HepG2 (cell line): ENCODE results near the gene C2orf42. TPM values are rescaled to one million over a fixed set of nuclear protein-coding genes. Genes with fewer than 3 reads are reported as not detected.

ENCODE experiments used
- ATAC-seq: fragments of 200-7000 bp; cut with Tn5 transposase; 3 replicates; pipeline ENCODE4 v1.9.1; 2020; ENCODE audit warnings: mild to moderate bottlenecking, moderate library complexity
- BruUV-seq: library from RNA; stranded (reverse); fragments of 400-500 nt; replicated peaks from 2 replicates; lab custom pipeline; 2021; lab: Mats Ljungman, UMichigan
- CTCF ChIA-PET: fragments of 300-600 bp; formaldehyde crosslinking; extraction: SDS; loops from one replicate; lab custom pipeline; 2021; ENCODE audit warnings: low total read pairs, inconsistent platforms, low intra/inter-chr PET ratio; lab: Yijun Ruan, JAX
- POLR2A ChIA-PET: fragments of 350-600 bp; sonication (Branson Sonifier 250); formaldehyde crosslinking; loops from one replicate; lab custom pipeline; 2020; ENCODE audit warnings: antibody characterized with exemption, inconsistent platforms; lab: Yijun Ruan, JAX
- DNase-seq: peaks from one replicate; pipeline ENCODE4 v3.0.0-alpha.2; 2015; ENCODE audit warnings: low spot score
- FAIRE-seq: peaks from 3 replicates; lab custom pipeline; 2011; peaks lifted over from hg19 to GRCh38; lab: Jason Lieb, UNC
- H2AFZ ChIP-seq: one replicate; pipeline ENCODE4 v1.6.1; 2011; ENCODE audit warnings: low read length, inconsistent platforms
- H3K27ac ChIP-seq: fragments of 300-600 bp; 3 replicates; pipeline ENCODE4 v1.8.0; 2011; ENCODE audit warnings: mixed run types, mild to moderate bottlenecking, mixed read lengths, low read length, inconsistent platforms; ENCODE audit not compliant: insufficient read depth; ENCODE audit errors: extremely low read length
- H3K27me3 ChIP-seq, 2 experiments: fragments of 200-600 bp in 1 of 2; 2 replicates in 1 of 2; 3 replicates in 1 of 2; pipeline versions ENCODE4 v1.6.0 to v1.8.0; 2011; ENCODE audit warnings: low read length in 2 of 2, mild to moderate bottlenecking in 2 of 2, moderate library complexity in 2 of 2, inconsistent platforms in 1 of 2; ENCODE audit not compliant: insufficient read depth in 2 of 2, control insufficient read depth in 1 of 2
- H3K36me3 ChIP-seq, 2 experiments: fragments of 200-600 bp in 1 of 2; replicated peaks in 1 of 2; 2 replicates in 1 of 2; 3 replicates in 1 of 2; pipeline versions ENCODE4 v1.5.1 to v1.8.0; 2011; ENCODE audit warnings: low read length in 2 of 2, inconsistent platforms in 1 of 2; ENCODE audit not compliant: insufficient read depth in 2 of 2, control insufficient read depth in 1 of 2
- H3K4me1 ChIP-seq: 2 replicates; pipeline ENCODE4 v1.5.1; 2012; ENCODE audit warnings: low read length, inconsistent platforms; ENCODE audit not compliant: insufficient read depth
- H3K4me2 ChIP-seq: 2 replicates; pipeline ENCODE4 v1.6.0; 2011; ENCODE audit warnings: low read depth, low read length, inconsistent platforms
- H3K4me3 ChIP-seq, 3 experiments: fragments of 200-600 bp in 1 of 3; sonication (generic), shearing (Covaris generic) in 1 of 3; replicated peaks in 1 of 3; 2 replicates each; pipeline ENCODE4 v1.5.1; 2011 to 2016; ENCODE audit warnings: low read length in 3 of 3, inconsistent platforms in 2 of 3, low read depth in 2 of 3, mild to moderate bottlenecking in 2 of 3, control low read depth in 1 of 3, mixed read lengths in 1 of 3; ENCODE audit not compliant: insufficient read depth in 1 of 3
- H3K79me2 ChIP-seq: one replicate; pipeline ENCODE4 v1.6.1; 2011; ENCODE audit warnings: low read length, inconsistent platforms; ENCODE audit not compliant: insufficient read depth
- H3K9ac ChIP-seq: 2 replicates; pipeline ENCODE4 v1.6.0; 2011; ENCODE audit warnings: mild to moderate bottlenecking, low read depth, low read length, inconsistent platforms; ENCODE audit not compliant: insufficient read depth
- H3K9me3 ChIP-seq: 2 replicates; pipeline ENCODE4 v1.5.1; 2012; ENCODE audit warnings: mild to moderate bottlenecking, low read length
- H4K20me1 ChIP-seq: 2 replicates; pipeline ENCODE4 v1.6.0; 2011; ENCODE audit warnings: inconsistent platforms, mild to moderate bottlenecking, low read length, moderate library complexity; ENCODE audit not compliant: insufficient read depth
- E2F2 ChIP-seq: sonication (generic); formaldehyde crosslinking; IDR thresholded peaks from 2 replicates; pipeline ENCODE4 v1.4.0; 2020; ENCODE audit warnings: missing genetic modification reagents, borderline replicate concordance
- ERF ChIP-seq: IDR thresholded peaks from 2 replicates; pipeline ENCODE4 v1.6.1; 2018; ENCODE audit warnings: missing biosample characterization, missing genetic modification reagents
- FOXA1 ChIP-seq, 2 experiments: fragments of 450-650 bp in 1 of 2; sonication (generic) in 1 of 2; formaldehyde crosslinking in 1 of 2; IDR thresholded peaks; 2 replicates each; pipeline versions ENCODE4 v1.4.0 to v1.6.1; 2016 to 2020; ENCODE audit warnings: missing genetic modification reagents in 1 of 2
- GLI4 ChIP-seq: sonication (generic); formaldehyde crosslinking; IDR thresholded peaks from 2 replicates; pipeline ENCODE4 v1.5.1; 2020; ENCODE audit warnings: missing genetic modification reagents, mild to moderate bottlenecking, moderate library complexity, borderline replicate concordance
- HOXA7 ChIP-seq: sonication (generic); formaldehyde crosslinking; IDR thresholded peaks from 2 replicates; pipeline ENCODE4 v1.8.1; 2022; ENCODE audit warnings: mild to moderate bottlenecking, missing genetic modification reagents, moderate library complexity
- JDP2 ChIP-seq: sonication (generic); formaldehyde crosslinking; IDR thresholded peaks from 2 replicates; pipeline ENCODE4 v1.8.1; 2022; ENCODE audit warnings: missing genetic modification reagents, borderline replicate concordance
- MAFG ChIP-seq: sonication (generic); formaldehyde crosslinking; IDR thresholded peaks from 2 replicates; pipeline ENCODE4 v1.5.1; 2020; ENCODE audit warnings: mild to moderate bottlenecking, missing genetic modification reagents
- MLX ChIP-seq: IDR thresholded peaks from 2 replicates; pipeline ENCODE4 v1.6.1; 2016
- SMC3 ChIP-seq: IDR thresholded peaks from 2 replicates; pipeline ENCODE4 v1.6.1; 2011; ENCODE audit warnings: low read length, improper control_type of control experiment
- SRSF9 ChIP-seq: fragments of 200-400 bp; formaldehyde crosslinking; IDR thresholded peaks from 2 replicates; pipeline ENCODE4 v1.6.1; 2018; ENCODE audit warnings: borderline replicate concordance, mild to moderate bottlenecking, low read depth, low read length; ENCODE audit not compliant: insufficient read depth, poor library complexity, severe bottlenecking
- ZBTB1 ChIP-seq: sonication (generic); formaldehyde crosslinking; IDR thresholded peaks from 2 replicates; pipeline ENCODE4 v1.4.0; 2020; ENCODE audit warnings: missing genetic modification reagents, borderline replicate concordance
- ZNF34 ChIP-seq: sonication (generic); formaldehyde crosslinking; IDR thresholded peaks from 2 replicates; pipeline ENCODE4 v1.4.0; 2020; ENCODE audit warnings: mild to moderate bottlenecking, missing genetic modification reagents, borderline replicate concordance
- ZNF746 ChIP-seq: sonication (generic); formaldehyde crosslinking; IDR thresholded peaks from 2 replicates; pipeline ENCODE4 v1.8.0; 2022; ENCODE audit warnings: mild to moderate bottlenecking, missing genetic modification reagents
- WGBS: methylation state at CpG from one replicate; pipeline ENCODE4 v1.1.6; 2017; ENCODE audit warnings: low lambda C conversion rate; 5-methylcytosine and 5-hydroxymethylcytosine counted together
- in situ Hi-C: cut with HindIII; loops from 2 replicates; pipeline ENCODE4 v1.10.0; 2017; ENCODE audit warnings: low pct_unique_long_range_greater_than_20kb; ENCODE audit not compliant: extremely low pct_ligation_motif_present
- intact Hi-C: fragments of 100-400 bp; cut with micrococcal nuclease; formaldehyde crosslinking; loops from one replicate; pipeline ENCODE4 v1.10.0; 2022; ENCODE audit not compliant: unreplicated experiment
- polyA plus RNA-seq, 8 experiments: library from polyadenylated mRNA; depleted of rRNA in 3 of 8; stranded (reverse) in 7 of 8; unstranded in 1 of 8; fragments of >200 nt; fragmentation: Illumina TruSeq in 4 of 8; extraction: Trizol in 4 of 8; gene quantifications; 2 replicates each; pipeline versions ENCODE4 v1.2.1 to v1.2.3, GENCODE V29; 2011 to 2016; ENCODE audit warnings: low read depth in 4 of 8, missing spikeins in 1 of 8, mixed read lengths in 1 of 8; ENCODE audit not compliant: insufficient read depth in 1 of 8
- total RNA-seq, 5 experiments: library from RNA; depleted of rRNA; stranded (reverse); fragments of >200 nt; fragmentation: Illumina TruSeq; extraction: Trizol; gene quantifications; 2 replicates each; pipeline ENCODE4 v1.2.3, GENCODE V29; 2016; ENCODE audit warnings: low read depth in 1 of 5

The C2orf42 gene
- total and polyA plus RNA-seq, 2 of the 13 experiments (the other 11 are each of a cell fraction or from before 2014, with no cell fraction given) = 9.3 to 9.9 TPM

GRCh38 chr2:70123051-70123828 is 67.6 kb downstream of the C2orf42 start:
- Histone ChIP-seq H3K36me3 (no peaks in the 10 kb centered on the region), H3K27ac (no peak overlapping the region), H3K9ac (no peak overlapping the region), H2AFZ (no peak overlapping the region), H3K27me3 (no peaks in the 10 kb centered on the region), H3K4me2 (no peak overlapping the region), H3K79me2 (no peaks in the 10 kb centered on the region), H3K4me1 (peaks cover 64% of the 10 kb centered on the region), H4K20me1 (no peaks in the 10 kb centered on the region), H3K4me3 (no peak overlapping the region), H3K9me3 (no peaks in the 10 kb centered on the region)
- in situ Hi-C loops (no loop called here), intact Hi-C loops (no loop called here)
- 95% methylated on average over 20 of the region's 20 CpGs for WGBS
- TF ChIP-seq SMC3 (no peak), HOXA7 (CRISPR knock-in tag) (no peak), MAFG (no peak), ERF (CRISPR knock-in tag) (no peak), JDP2 (CRISPR knock-in tag) (no peak), GLI4 (CRISPR knock-in tag) (no peak), ZNF34 (CRISPR knock-in tag) (no peak), E2F2 (CRISPR knock-in tag) (no peak), SRSF9 (no peak), ZBTB1 (no peak), MLX (CRISPR knock-in tag) (no peak), ZNF746 (no peak), FOXA1 (IDR thresholded peaks at IDR 0.05) (no peak), FOXA1 (CRISPR knock-in tag; IDR thresholded peaks at IDR 0.05) (no peak)
- no peak for FAIRE-seq
- POLR2A ChIA-PET = interaction anchor here (4.2 kb wide), 1 partner anchor 9 kb away, joined by 42 read pairs; no protein-coding TSS in a partner anchor
- CTCF ChIA-PET = no interaction called here
- no peak for DNase-seq
- ATAC-seq = no peak
- BruUV-seq = no TSS peak
